A549 (cell line): ENCODE data around the gene DOK5. TPM values are rescaled to one million over a fixed set of nuclear protein-coding genes. Genes with fewer than 3 reads are reported as not detected.

ENCODE experiments used
- ATAC-seq, 2 experiments: fragments of 200-7000 bp in 1 of 2; fragments of >200 bp in 1 of 2; cut with Nextera tagmentation in 1 of 2; cut with Tn5 transposase in 1 of 2; 3 replicates each; pipeline versions ENCODE4 v1.8.0 to v1.9.1; 2018 to 2020; ENCODE audit warnings: mild to moderate bottlenecking in 1 of 2, moderate library complexity in 1 of 2
- CTCF ChIA-PET: fragments of 300-600 bp; sonication (Branson Sonifier 250); formaldehyde crosslinking; extraction: SDS; loops from one replicate; lab custom pipeline; 2021; ENCODE audit warnings: antibody characterized with exemption, inconsistent platforms; lab: Yijun Ruan, JAX
- POLR2A ChIA-PET: fragments of 350-600 bp; formaldehyde crosslinking; extraction: SDS; loops from one replicate; lab custom pipeline; 2021; ENCODE audit warnings: antibody characterized with exemption, inconsistent platforms; lab: Yijun Ruan, JAX
- DNase-seq, 2 experiments: peaks; one replicate each; pipeline versions ENCODE4 v3.0.0 to v3.0.0-alpha.2; 2011 to 2016; ENCODE audit warnings: low read depth in 1 of 2, low spot score in 1 of 2
- FAIRE-seq: peaks from 2 replicates; lab custom pipeline; 2011; peaks lifted over from hg19 to GRCh38; lab: Jason Lieb, UNC
- H3K27ac ChIP-seq, 2 experiments: fragments of >200 bp; sonication (Bioruptor Twin); formaldehyde crosslinking; 3 replicates each; pipeline ENCODE4 v1.5.1; 2016 to 2017
- H3K4me1 ChIP-seq: fragments of >200 bp; sonication (Bioruptor Twin); formaldehyde crosslinking; 3 replicates; pipeline ENCODE4 v1.6.1; 2016
- H3K4me2 ChIP-seq: fragments of >200 bp; sonication (Bioruptor Twin); formaldehyde crosslinking; 3 replicates; pipeline ENCODE4 v1.6.1; 2016
- H3K4me3 ChIP-seq: fragments of >200 bp; sonication (Bioruptor Twin); formaldehyde crosslinking; 3 replicates; pipeline ENCODE4 v1.5.1; 2016
- H3K9me3 ChIP-seq: fragments of >200 bp; sonication (Bioruptor Twin); formaldehyde crosslinking; 3 replicates; pipeline ENCODE4 v1.6.1; 2016
- CBX2 ChIP-seq: fragments of 200-600 bp; sonication (generic); IDR thresholded peaks from 2 replicates; pipeline ENCODE4 v1.6.1; 2016; ENCODE audit warnings: low read depth, mild to moderate bottlenecking, borderline replicate concordance
- CEBPB ChIP-seq, 2 experiments: fragments of >200 bp in 1 of 2; sonication (Bioruptor Twin) in 1 of 2; formaldehyde crosslinking in 1 of 2; IDR thresholded peaks; 2 replicates each; pipeline ENCODE4 v1.6.1; 2012 to 2016
- CHD2 ChIP-seq: fragments of 150-350 bp; IDR thresholded peaks from 2 replicates; pipeline ENCODE4 v1.6.1; 2014; ENCODE audit warnings: low read length; ENCODE audit not compliant: partially characterized antibody
- CHD4 ChIP-seq: fragments of 200-600 bp; sonication (generic); IDR thresholded peaks from 2 replicates; pipeline ENCODE4 v1.6.1; 2016; ENCODE audit warnings: antibody characterized with exemption, mild to moderate bottlenecking, borderline replicate concordance
- CTCF ChIP-seq: fragments of >200 bp; sonication (Bioruptor Twin); formaldehyde crosslinking; IDR thresholded peaks from 3 replicates; pipeline ENCODE4 v1.5.1; 2016
- E2F6 ChIP-seq: IDR thresholded peaks from 2 replicates; pipeline ENCODE4 v1.6.1; 2012; ENCODE audit warnings: low read depth, borderline replicate concordance
- EHF ChIP-seq: fragments of 250-450 bp; sonication (Bioruptor Pico); IDR thresholded peaks from 2 replicates; pipeline ENCODE4 v1.5.0; 2020; ENCODE audit warnings: mild to moderate bottlenecking
- EP300 ChIP-seq, 2 experiments: fragments of >200 bp; sonication (Bioruptor Twin); formaldehyde crosslinking; IDR thresholded peaks; 2 replicates in 1 of 2; 3 replicates in 1 of 2; pipeline ENCODE4 v1.6.1; 2016 to 2017
- FOSB ChIP-seq: fragments of 250-450 bp; sonication (Bioruptor Pico); IDR thresholded peaks from 2 replicates; pipeline ENCODE4 v1.5.0; 2020; ENCODE audit warnings: mild to moderate bottlenecking, moderate library complexity
- FOSL2 ChIP-seq, 2 experiments: fragments of 450-650 bp in 1 of 2; fragments of >200 bp in 1 of 2; sonication (Bioruptor Twin) in 1 of 2; formaldehyde crosslinking; IDR thresholded peaks; 2 replicates each; pipeline versions ENCODE4 v1.5.0 to v1.6.1; 2016 to 2020; ENCODE audit warnings: mild to moderate bottlenecking in 1 of 2, moderate library complexity in 1 of 2
- FOXS1 ChIP-seq: fragments of 250-450 bp; sonication (Bioruptor Pico); IDR thresholded peaks from 2 replicates; pipeline ENCODE4 v1.5.0; 2020; ENCODE audit warnings: mild to moderate bottlenecking, moderate library complexity
- HDAC2 ChIP-seq: fragments of 200-600 bp; sonication (generic); IDR thresholded peaks from 2 replicates; pipeline ENCODE4 v1.6.1; 2016
- HES2 ChIP-seq: fragments of >200 bp; sonication (Bioruptor Twin); formaldehyde crosslinking; IDR thresholded peaks from 2 replicates; pipeline ENCODE4 v1.6.1; 2016
- HEYL ChIP-seq: fragments of 250-450 bp; sonication (Bioruptor Pico); IDR thresholded peaks from 2 replicates; pipeline ENCODE4 v1.8.0; 2021; ENCODE audit warnings: mild to moderate bottlenecking, moderate library complexity
- HOXB13 ChIP-seq: fragments of 250-450 bp; sonication (Bioruptor Pico); IDR thresholded peaks from 2 replicates; pipeline ENCODE4 v1.5.0; 2020; ENCODE audit warnings: low read depth, mild to moderate bottlenecking, moderate library complexity
- JUNB ChIP-seq: fragments of >200 bp; sonication (Bioruptor Twin); formaldehyde crosslinking; IDR thresholded peaks from 2 replicates; pipeline ENCODE4 v1.6.1; 2016
- KDM1A ChIP-seq: fragments of 200-600 bp; sonication (generic); IDR thresholded peaks from 2 replicates; pipeline ENCODE4 v1.6.1; 2016; ENCODE audit warnings: low read depth, mild to moderate bottlenecking
- KDM5A ChIP-seq: fragments of 200-600 bp; sonication (generic); IDR thresholded peaks from 2 replicates; pipeline ENCODE4 v1.6.1; 2016; ENCODE audit warnings: antibody characterized with exemption, mild to moderate bottlenecking
- MAFK ChIP-seq: fragments of 450-650 bp; IDR thresholded peaks from 2 replicates; pipeline ENCODE4 v1.6.1; 2014; ENCODE audit not compliant: partially characterized antibody
- MAX ChIP-seq: IDR thresholded peaks from 2 replicates; pipeline ENCODE4 v1.6.1; 2012
- MAZ ChIP-seq: fragments of 150-350 bp; IDR thresholded peaks from 2 replicates; pipeline ENCODE4 v1.6.1; 2014; ENCODE audit warnings: antibody characterized with exemption, low read depth, low read length, borderline replicate concordance
- NR3C1 ChIP-seq: fragments of >200 bp; sonication (Bioruptor Twin); formaldehyde crosslinking; IDR thresholded peaks from 3 replicates; pipeline ENCODE4 v1.6.1; 2017
- POLR2A ChIP-seq: IDR thresholded peaks from 2 replicates; pipeline ENCODE4 v1.6.1; 2012; ENCODE audit warnings: mild to moderate bottlenecking, low read length
- POLR2AphosphoS2 ChIP-seq: conservative IDR thresholded peaks from 2 replicates; pipeline ENCODE4 v1.6.1; 2012; ENCODE audit warnings: low read length, improper control_type of control experiment, inconsistent platforms
- RAD21 ChIP-seq, 2 experiments: fragments of >200 bp in 1 of 2; sonication (Bioruptor Twin) in 1 of 2; formaldehyde crosslinking in 1 of 2; IDR thresholded peaks in 1 of 2; conservative IDR thresholded peaks in 1 of 2; 2 replicates in 1 of 2; 3 replicates in 1 of 2; pipeline ENCODE4 v1.6.1; 2012 to 2018; ENCODE audit warnings: inconsistent platforms in 1 of 2
- RCOR1 ChIP-seq: fragments of 150-350 bp; IDR thresholded peaks from 2 replicates; pipeline ENCODE4 v1.6.1; 2014; ENCODE audit warnings: antibody characterized with exemption, low read length, low read depth
- RNF2 ChIP-seq: fragments of 200-600 bp; sonication (generic); IDR thresholded peaks from 2 replicates; pipeline ENCODE4 v1.6.1; 2016; ENCODE audit warnings: low read depth, mild to moderate bottlenecking, antibody characterized with exemption, moderate library complexity, borderline replicate concordance
- SMC3 ChIP-seq: fragments of >200 bp; sonication (Bioruptor Twin); formaldehyde crosslinking; IDR thresholded peaks from 3 replicates; pipeline ENCODE4 v1.6.1; 2018; ENCODE audit warnings: inconsistent platforms
- TP53 ChIP-seq: fragments of 250-450 bp; sonication (Bioruptor Pico); IDR thresholded peaks from 2 replicates; pipeline ENCODE4 v1.5.0; 2021; ENCODE audit warnings: mild to moderate bottlenecking, moderate library complexity
- ZFP36 ChIP-seq: fragments of 450-650 bp; IDR thresholded peaks from 2 replicates; pipeline ENCODE4 v1.6.1; 2014; ENCODE audit warnings: borderline replicate concordance; ENCODE audit not compliant: partially characterized antibody
- WGBS: methylation state at CpG from one replicate; pipeline ENCODE4 v1.1.6; 2017; ENCODE audit errors: missing lambda C conversion rate; 5-methylcytosine and 5-hydroxymethylcytosine counted together
- polyA plus RNA-seq, 4 experiments: library from polyadenylated mRNA; depleted of rRNA in 3 of 4; stranded (reverse); fragments of >200 nt; fragmentation: RNase III in 1 of 4; extraction: RNeasy Plus Mini Kit Qiagen cat#74134 plus additional on column Dnase treatment in 1 of 4; gene quantifications; 2 replicates in 3 of 4; 3 replicates in 1 of 4; pipeline ENCODE4 v1.2.3, GENCODE V29; 2011 to 2017

DOK5 gene
- polyA plus RNA-seq, 2 of the 4 experiments (the other 2 are of a cell fraction) = not detected

GRCh38 chr20:54576518-54576917 is 101.1 kb downstream of the DOK5 start:
- H3K4me3 ChIP-seq = no peak overlapping the region
- no peaks in the 10 kb centered on the region for H3K9me3 ChIP-seq
- DNase-seq (no peak), ATAC-seq (no peak), FAIRE-seq (no peak)
- no peaks in the 10 kb centered on the region for H3K4me1 ChIP-seq
- 15% methylated on average over 6 of the region's 6 CpGs for WGBS
- ChIA-PET CTCF (no interaction called here), POLR2A (no interaction called here)
- TF ChIP-seq MAX (no peak), JUNB (no peak), RCOR1 (no peak), HEYL (no peak), RAD21 (conservative IDR thresholded peaks at IDR 0.05 in 1 of 2, IDR thresholded peaks at IDR 0.05 in 1 of 2) (no peak), NR3C1 (no peak), MAZ (no peak), CHD2 (no peak), TP53 (CRISPR knock-in tag) (no peak), CTCF (no peak), RNF2 (no peak), HES2 (no peak), POLR2AphosphoS2 (no peak), HDAC2 (no peak)
- no peak overlapping the region for H3K27ac ChIP-seq
- H3K4me2 ChIP-seq = no peak overlapping the region

- TF ChIP-seq SMC3 = no peak
- no peak for TF ChIP-seq HOXB13 (CRISPR knock-in tag)
- TF ChIP-seq HES2 = no peak
- TF ChIP-seq RAD21 (conservative IDR thresholded peaks at IDR 0.05 in 1 of 2, IDR thresholded peaks at IDR 0.05 in 1 of 2) = no peak
- no peak for TF ChIP-seq MAFK
- no peak for TF ChIP-seq EP300 (IDR thresholded peaks at IDR 0.05)
- no peak for TF ChIP-seq KDM1A
- no peak for TF ChIP-seq ZFP36
- ATAC-seq (no peak), FAIRE-seq (no peak), DNase-seq (no peak)
- no peaks in the 10 kb centered on the region for H3K9me3 ChIP-seq
- no peaks in the 10 kb centered on the region for H3K4me1 ChIP-seq
- no peak overlapping the region for H3K4me3 ChIP-seq
- H3K4me2 ChIP-seq = no peak overlapping the region
- ChIA-PET CTCF (no interaction called here), POLR2A (no interaction called here)
- no peak overlapping the region for H3K27ac ChIP-seq
Measured at GRCh38 chr20:54577637-54578036, 102.2 kb downstream of the DOK5 start.

GRCh38 chr20:54585217-54585616 is 109.8 kb downstream of the DOK5 start:
- POLR2A ChIA-PET = no interaction called here
- Histone ChIP-seq H3K27ac (no peak overlapping the region), H3K4me2 (no peak overlapping the region), H3K9me3 (no peaks in the 10 kb centered on the region), H3K4me3 (no peak overlapping the region), H3K4me1 (no peaks in the 10 kb centered on the region)
- WGBS = 19% methylated on average over 3 of the region's 3 CpGs
- DNase-seq = no peak
- no peak for ATAC-seq
- TF ChIP-seq EHF (no peak), CBX2 (no peak), CHD4 (no peak), FOSL2 (IDR thresholded peaks at IDR 0.05) (no peak), FOSL2 (CRISPR knock-in tag; IDR thresholded peaks at IDR 0.05) (no peak), JUNB (no peak), FOSB (CRISPR knock-in tag) (no peak), E2F6 (no peak), MAX (no peak), KDM5A (no peak), RNF2 (no peak), CHD2 (no peak), FOXS1 (CRISPR knock-in tag) (no peak), POLR2A (no peak), CEBPB (IDR thresholded peaks at IDR 0.05) (no peak), ZFP36 (no peak), KDM1A (no peak), POLR2AphosphoS2 (no peak)
- CTCF ChIA-PET = no interaction called here
- FAIRE-seq = no peak
